H9 (cell line): ENCODE data around the gene OR2T27. TPM values are rescaled to one million over a fixed set of nuclear protein-coding genes. Genes with fewer than 3 reads are reported as not detected.

Experiments
- DNase-seq: peaks from one replicate; pipeline ENCODE4 v3.0.0-alpha.2; 2017
- H2AFZ ChIP-seq: one replicate; pipeline ENCODE4 v1.6.1; 2013; ENCODE audit warnings: mild to moderate bottlenecking, low read length, control low read depth, moderate library complexity
- H2AK5ac ChIP-seq: 2 replicates; pipeline ENCODE4 v1.6.1; 2013; ENCODE audit warnings: low read length, control low read depth, mixed read lengths; ENCODE audit not compliant: insufficient read length
- H2BK120ac ChIP-seq: one replicate; pipeline ENCODE4 v1.6.1; 2013; ENCODE audit warnings: low read depth, mild to moderate bottlenecking, low read length, control low read depth, inconsistent platforms; ENCODE audit not compliant: poor library complexity, severe bottlenecking
- H2BK12ac ChIP-seq: 2 replicates; pipeline ENCODE4 v1.6.1; 2013; ENCODE audit warnings: low read length, control low read depth, mixed read lengths, low read depth; ENCODE audit not compliant: insufficient read length
- H2BK15ac ChIP-seq: 2 replicates; pipeline ENCODE4 v1.6.1; 2013; ENCODE audit warnings: low read depth, low read length, control low read depth
- H2BK20ac ChIP-seq: one replicate; pipeline ENCODE4 v1.6.1; 2013; ENCODE audit warnings: low read depth, mild to moderate bottlenecking, low read length, control low read depth, inconsistent platforms; ENCODE audit not compliant: poor library complexity, severe bottlenecking
- H2BK5ac ChIP-seq: 2 replicates; pipeline ENCODE4 v1.6.1; 2013; ENCODE audit warnings: low read length, control low read depth, mixed read lengths; ENCODE audit not compliant: insufficient read length
- H3K14ac ChIP-seq: 2 replicates; pipeline ENCODE4 v1.6.1; 2013; ENCODE audit warnings: low read length, control low read depth; ENCODE audit not compliant: insufficient read depth
- H3K18ac ChIP-seq: 2 replicates; pipeline ENCODE4 v1.6.1; 2013; ENCODE audit warnings: low read depth, mild to moderate bottlenecking, mixed read lengths, low read length, control low read depth; ENCODE audit not compliant: insufficient read length
- H3K23ac ChIP-seq: 2 replicates; pipeline ENCODE4 v1.6.1; 2013; ENCODE audit warnings: low read length, control low read depth, mixed read lengths, low read depth; ENCODE audit not compliant: insufficient read length
- H3K23me2 ChIP-seq: 2 replicates; pipeline ENCODE4 v1.6.1; 2013; ENCODE audit warnings: low read depth, mild to moderate bottlenecking, mixed read lengths, low read length, control low read depth; ENCODE audit not compliant: insufficient read length, poor library complexity, severe bottlenecking
- H3K27ac ChIP-seq: 2 replicates; pipeline ENCODE4 v1.5.1; 2013; ENCODE audit warnings: low read length, control low read depth, mixed read lengths, low read depth; ENCODE audit not compliant: insufficient read length
- H3K27me3 ChIP-seq: 2 replicates; pipeline ENCODE4 v1.6.1; 2013; ENCODE audit warnings: low read length, control low read depth, inconsistent platforms; ENCODE audit not compliant: insufficient read depth
- H3K4ac ChIP-seq: 2 replicates; pipeline ENCODE4 v1.6.1; 2013; ENCODE audit warnings: low read depth, mild to moderate bottlenecking, control low read depth, inconsistent platforms, low read length, moderate library complexity
- H3K4me1 ChIP-seq: 2 replicates; pipeline ENCODE4 v1.6.1; 2013; ENCODE audit warnings: low read length, control low read depth, inconsistent platforms; ENCODE audit not compliant: insufficient read depth
- H3K4me2 ChIP-seq: 2 replicates; pipeline ENCODE4 v1.6.1; 2013; ENCODE audit warnings: low read length, control low read depth, mixed read lengths; ENCODE audit not compliant: insufficient read length, insufficient read depth
- H3K56ac ChIP-seq: 2 replicates; pipeline ENCODE4 v1.6.1; 2013; ENCODE audit warnings: low read depth, mild to moderate bottlenecking, mixed read lengths, low read length, control low read depth; ENCODE audit not compliant: insufficient read length
- H3K79me1 ChIP-seq: 2 replicates; pipeline ENCODE4 v1.6.1; 2013; ENCODE audit warnings: low read depth, mild to moderate bottlenecking, moderate library complexity, low read length, control low read depth, inconsistent platforms; ENCODE audit not compliant: insufficient read depth, poor library complexity, severe bottlenecking
- H3K79me2 ChIP-seq: 2 replicates; pipeline ENCODE4 v1.6.1; 2013; ENCODE audit warnings: low read length, control low read depth, inconsistent platforms; ENCODE audit not compliant: insufficient read depth
- H3K9ac ChIP-seq: 2 replicates; pipeline ENCODE4 v1.6.1; 2013; ENCODE audit warnings: low read length, control low read depth, mixed read lengths; ENCODE audit not compliant: insufficient read length; ENCODE audit errors: extremely low read depth
- H3K9me3 ChIP-seq: one replicate; pipeline ENCODE4 v1.6.1; 2013; ENCODE audit warnings: low read depth, low read length, inconsistent platforms; ENCODE audit not compliant: control insufficient read depth
- H3T11ph ChIP-seq: one replicate; pipeline ENCODE4 v1.6.1; 2013; ENCODE audit warnings: mild to moderate bottlenecking, low read length, control low read depth, inconsistent platforms
- H4K20me1 ChIP-seq: one replicate; pipeline ENCODE4 v1.6.1; 2013; ENCODE audit not compliant: control insufficient read depth, insufficient read length, insufficient read depth
- H4K5ac ChIP-seq: 2 replicates; pipeline ENCODE4 v1.6.1; 2013; ENCODE audit warnings: low read depth, mild to moderate bottlenecking, mixed read lengths, low read length, control low read depth; ENCODE audit not compliant: insufficient read length
- H4K8ac ChIP-seq: replicated peaks from 2 replicates; pipeline ENCODE4 v1.6.1; 2013; ENCODE audit warnings: low read length, control low read depth, mixed read lengths, low read depth; ENCODE audit not compliant: insufficient read length
- H4K91ac ChIP-seq: 2 replicates; pipeline ENCODE4 v1.6.1; 2013; ENCODE audit warnings: low read depth, mild to moderate bottlenecking, moderate library complexity, mixed read lengths, low read length, control low read depth; ENCODE audit not compliant: insufficient read length
- H3K27ac Mint-ChIP-seq, 3 experiments: 2 replicates in 2 of 3; 3 replicates in 1 of 3; pipeline ENCODE4 v1.8.0; 2020 to 2021; ENCODE audit warnings: mixed read lengths in 3 of 3, mild to moderate bottlenecking in 1 of 3, moderate library complexity in 1 of 3
- H3K27me3 Mint-ChIP-seq: 2 replicates; pipeline ENCODE4 v1.8.0; 2021; ENCODE audit warnings: low read depth, mild to moderate bottlenecking, moderate library complexity, mixed read lengths
- H3K36me3 Mint-ChIP-seq, 3 experiments: 2 replicates in 2 of 3; 3 replicates in 1 of 3; pipeline ENCODE4 v1.8.0; 2020 to 2021; ENCODE audit warnings: low read depth in 3 of 3, mixed read lengths in 3 of 3; ENCODE audit not compliant: insufficient read depth in 1 of 3
- H3K4me1 Mint-ChIP-seq, 2 experiments: 2 replicates each; pipeline ENCODE4 v1.8.0; 2020; ENCODE audit warnings: mixed read lengths in 2 of 2
- H3K4me3 Mint-ChIP-seq, 2 experiments: 2 replicates in 1 of 2; 3 replicates in 1 of 2; pipeline ENCODE4 v1.8.0; 2020 to 2021; ENCODE audit warnings: mild to moderate bottlenecking in 2 of 2, mixed read lengths in 2 of 2, moderate library complexity in 1 of 2
- H3K9me3 Mint-ChIP-seq, 2 experiments: 2 replicates in 1 of 2; 3 replicates in 1 of 2; pipeline ENCODE4 v1.8.0; 2020; ENCODE audit warnings: mild to moderate bottlenecking in 2 of 2, mixed read lengths in 2 of 2, moderate library complexity in 1 of 2
- CTCF ChIP-seq: fragments of 200-600 bp; sonication (generic); conservative IDR thresholded peaks from 3 replicates; pipeline ENCODE4 v1.8.0; 2021; ENCODE audit warnings: antibody characterized with exemption, mild to moderate bottlenecking
- WGBS: extraction: QIAGEN DNeasy Blood & Tissue Kit; methylation state at CpG from one replicate; pipeline ENCODE4 v1.1.7; 2013; ENCODE audit warnings: missing lambda C conversion rate, low lambda C conversion rate, mixed read lengths; ENCODE audit not compliant: insufficient read length; ENCODE audit errors: extremely low coverage; 5-methylcytosine and 5-hydroxymethylcytosine counted together
- total RNA-seq: library from RNA; stranded (reverse); gene quantifications from 2 replicates; pipeline ENCODE4 v1.2.1, GENCODE V29; 2021

OR2T27 gene
- total RNA-seq, 1 experiment from 2014 or later, result not detected

GRCh38 chr1:248691567-248692155 is 36.3 kb upstream of the OR2T27 start:
- Mint-ChIP-seq H3K36me3 (peaks cover 7 to 44% (median 10%) of the 10 kb centered on the region in 3 experiments; a peak in 6 of 7 replicates), H3K9me3 (peaks cover 91 to 92% of the 10 kb centered on the region in 2 experiments), H3K4me1 (no peaks in the 10 kb centered on the region), H3K27ac (no peak overlapping the region), H3K27me3 (peaks cover 1% of the 10 kb centered on the region; the same call in 1 of the 2 replicates), H3K4me3 (no peak overlapping the region)
- H3K18ac ChIP-seq, result no peak overlapping the region
- H4K91ac ChIP-seq, result no peak overlapping the region
- H2AFZ ChIP-seq, result no peak overlapping the region
- no peak overlapping the region for H3T11ph ChIP-seq
- H3K4me1 ChIP-seq, result no peaks in the 10 kb centered on the region
- H3K56ac ChIP-seq, result no peak overlapping the region
- H3K79me1 ChIP-seq, result no peaks in the 10 kb centered on the region
- no peak overlapping the region for H2AK5ac ChIP-seq
- no peak overlapping the region for H3K4ac ChIP-seq
- H4K8ac ChIP-seq, result no peak overlapping the region
- no peak overlapping the region for H3K9ac ChIP-seq
- no CpG with 5 or more reads among the region's 51 CpGs for WGBS
- no peak overlapping the region for H2BK12ac ChIP-seq
- H3K23ac ChIP-seq, result no peak overlapping the region
- no peak for DNase-seq
- no peaks in the 10 kb centered on the region for H3K23me2 ChIP-seq
- peaks cover 89% of the 10 kb centered on the region for H3K9me3 ChIP-seq
- H2BK15ac ChIP-seq, result no peak overlapping the region
- no peaks in the 10 kb centered on the region for H4K20me1 ChIP-seq
- H2BK5ac ChIP-seq, result no peak overlapping the region
- H3K27me3 ChIP-seq, result no peaks in the 10 kb centered on the region
- H2BK20ac ChIP-seq, result no peak overlapping the region
- H3K4me2 ChIP-seq, result no peak overlapping the region
- no peaks in the 10 kb centered on the region for H3K79me2 ChIP-seq
- no peak overlapping the region for H3K14ac ChIP-seq
- no peak overlapping the region for H4K5ac ChIP-seq
- no peak overlapping the region for H3K27ac ChIP-seq
- no peak for TF ChIP-seq CTCF
- H2BK120ac ChIP-seq, result no peak overlapping the region
